Ovary (tissue), 3 donors: Measurements from ENCODE around the gene ERVK3-1.

Experiments
- CTCF ChIP-seq, 3 donors: fragments of 450-650 bp in 2 of 3; fragments of 200-600 bp in 1 of 3; IDR thresholded peaks; one replicate each; pipeline versions ENCODE4 v1.5.1 to v1.8.0; 2016 to 2022; ENCODE audit warnings: antibody characterized with exemption in 3 of 3, mild to moderate bottlenecking in 1 of 3
- EP300 ChIP-seq: sonication (generic); formaldehyde crosslinking; IDR thresholded peaks from one replicate; pipeline ENCODE4 v1.6.1; 2017; ENCODE audit warnings: antibody characterized with exemption
- POLR2A ChIP-seq: fragments of 450-650 bp; IDR thresholded peaks from one replicate; pipeline ENCODE4 v1.6.1; 2017; ENCODE audit warnings: antibody characterized with exemption, mild to moderate bottlenecking, moderate library complexity
- donor health status: DM: no; HTN: no; CAD: no.

- TF ChIP-seq CTCF (IDR thresholded peaks at IDR 0.05) (no peak), EP300 (no peak), POLR2A (no peak)
Measured at GRCh38 chr19:58326501-58326913, 21.3 kb downstream of the ERVK3-1 start.
